Hypothalamus (tissue), 51 donors: Measurements from ENCODE around the gene SPTLC3.
"Not testable (repeated sequence)": the region's sequence is repeated elsewhere in the genome, so short reads cannot be mapped to it uniquely, and the experiment has no call there.

Experiments used
- DNase-seq, 51 donors: peaks; one replicate each; lab custom pipeline; 2025; lab: John Stamatoyannopoulos, UW

Gene SPTLC3

GRCh38 chr20:13008761-13009681 lies at the start of gene SPTLC3:
SPTLC3 (plus strand) TSS chr20:13008972; CDS start chr20:13009268, 296 bp downstream.
- DNase-seq = peak in 20 of 51 donors; percentile 2 to 41 (median 14)

- DNase-seq = no peak
These were observed 47.0 kb upstream of the SPTLC3 start for GRCh38 chr20:12961725-12962124.

- DNase-seq = no peak
These were observed 45.9 kb upstream of the SPTLC3 start for GRCh38 chr20:12962895-12963294.

GRCh38 chr20:12963416-12963815 lies 45.4 kb upstream of the SPTLC3 start:
- no peak for DNase-seq

GRCh38 chr20:12965212-12965869 lies 43.4 kb upstream of the SPTLC3 start:
- peak in 1 of 51 donors; percentile 26 for DNase-seq

- DNase-seq = peak in 2 of 51 donors; percentile 2 to 6
These were observed 42.9 kb upstream of the SPTLC3 start for GRCh38 chr20:12965870-12966251.

GRCh38 chr20:12966468-12967085 lies 42.2 kb upstream of the SPTLC3 start:
- peak in 1 of 51 donors; percentile 15 for DNase-seq

- no peak for DNase-seq
These were observed 40.8 kb upstream of the SPTLC3 start for GRCh38 chr20:12967932-12968331.

GRCh38 chr20:12968472-12968871 lies 40.3 kb upstream of the SPTLC3 start:
- DNase-seq = no peak

- no peak for DNase-seq
These were observed 39.6 kb upstream of the SPTLC3 start for GRCh38 chr20:12969071-12969669.

- DNase-seq = peak in 3 of 51 donors; percentile 8 to 20 (median 10)
These were observed 38.4 kb upstream of the SPTLC3 start for GRCh38 chr20:12970372-12970821.

- DNase-seq = no peak
These were observed 32.8 kb upstream of the SPTLC3 start for GRCh38 chr20:12975833-12976608.

- no peak for DNase-seq
These were observed 32.0 kb upstream of the SPTLC3 start for GRCh38 chr20:12976720-12977309.

GRCh38 chr20:12977328-12978125 lies 31.2 kb upstream of the SPTLC3 start:
- DNase-seq = no peak

- DNase-seq = no peak
These were observed 30.7 kb upstream of the SPTLC3 start for GRCh38 chr20:12978126-12978394.

GRCh38 chr20:12978613-12979495 lies 29.9 kb upstream of the SPTLC3 start:
- DNase-seq = no peak

GRCh38 chr20:12979713-12980112 lies 29.1 kb upstream of the SPTLC3 start:
- DNase-seq = not testable (repeated sequence)

GRCh38 chr20:12982098-12982497 lies 26.7 kb upstream of the SPTLC3 start:
- DNase-seq = no peak
